HepG2 (cell line): ENCODE measurements around the gene DIS3L2. TPM values are rescaled to one million over a fixed set of nuclear protein-coding genes. Genes with fewer than 3 reads are reported as not detected.
A peak's percentile ranks its signal among the peaks of the same experiment; 100 is the strongest.

Experiments used
- ARID2 ChIP-seq: sonication (generic); formaldehyde crosslinking; IDR thresholded peaks from 2 replicates; pipeline ENCODE4 v1.8.1; 2022; ENCODE audit warnings: mild to moderate bottlenecking, missing genetic modification reagents, borderline replicate concordance
- ASH2L ChIP-seq: fragments of 300-600, 200-600 bp; sonication (generic); IDR thresholded peaks from 2 replicates; pipeline ENCODE4 v1.7.0; 2017; ENCODE audit warnings: low read depth, mild to moderate bottlenecking, moderate library complexity, mixed read lengths, low read length; ENCODE audit not compliant: insufficient read length
- CBX2 ChIP-seq, 2 experiments: fragments of 200-600 bp in 1 of 2; sonication (generic); formaldehyde crosslinking in 1 of 2; IDR thresholded peaks; 2 replicates each; pipeline versions ENCODE4 v1.7.0 to v1.8.1; 2018 to 2022; ENCODE audit warnings: low read depth in 2 of 2, low read length in 1 of 2, mild to moderate bottlenecking in 1 of 2, missing genetic modification reagents in 1 of 2
- CENPT ChIP-seq: sonication (generic); formaldehyde crosslinking; IDR thresholded peaks from 2 replicates; pipeline ENCODE4 v1.8.0; 2022; ENCODE audit warnings: low read depth, mild to moderate bottlenecking, moderate library complexity, missing genetic modification reagents
- ELF1 ChIP-seq: sonication (generic); formaldehyde crosslinking; IDR thresholded peaks from 2 replicates; pipeline ENCODE4 v1.4.0; 2020; ENCODE audit warnings: missing genetic modification reagents
- HDAC2 ChIP-seq: sonication (generic); formaldehyde crosslinking; IDR thresholded peaks from 2 replicates; pipeline ENCODE4 v1.4.0; 2020; ENCODE audit warnings: missing genetic modification reagents
- HNRNPK ChIP-seq: fragments of 200-400 bp; formaldehyde crosslinking; IDR thresholded peaks from 2 replicates; pipeline ENCODE4 v1.6.1; 2018; ENCODE audit warnings: low read length, low read depth, moderate library complexity, mild to moderate bottlenecking; ENCODE audit not compliant: poor library complexity, severe bottlenecking
- HOXD1 ChIP-seq: sonication (generic); formaldehyde crosslinking; IDR thresholded peaks from 2 replicates; pipeline ENCODE4 v1.5.0; 2020; ENCODE audit warnings: missing genetic modification reagents
- IRF9 ChIP-seq: sonication (generic); formaldehyde crosslinking; IDR thresholded peaks from 2 replicates; pipeline ENCODE4 v1.8.0; 2022; ENCODE audit warnings: missing genetic modification reagents, mild to moderate bottlenecking, borderline replicate concordance
- JUN ChIP-seq: sonication (generic); formaldehyde crosslinking; IDR thresholded peaks from 2 replicates; pipeline ENCODE4 v1.4.0; 2020; ENCODE audit warnings: mild to moderate bottlenecking, missing genetic modification reagents
- KLF13 ChIP-seq: sonication (generic); formaldehyde crosslinking; IDR thresholded peaks from 2 replicates; pipeline ENCODE4 v1.4.0; 2020; ENCODE audit warnings: mild to moderate bottlenecking, missing genetic modification reagents
- MTA1 ChIP-seq: sonication (generic); formaldehyde crosslinking; IDR thresholded peaks from 2 replicates; pipeline ENCODE4 v1.4.0; 2020; ENCODE audit warnings: missing genetic modification reagents, mild to moderate bottlenecking, borderline replicate concordance
- MXD4 ChIP-seq: IDR thresholded peaks from 2 replicates; pipeline ENCODE4 v1.6.1; 2016; ENCODE audit warnings: mild to moderate bottlenecking, missing biosample characterization, missing genetic modification reagents
- RFX3 ChIP-seq: IDR thresholded peaks from 2 replicates; pipeline ENCODE4 v1.6.1; 2016; ENCODE audit warnings: missing biosample characterization, missing genetic modification reagents
- SETDB1 ChIP-seq: sonication (generic); formaldehyde crosslinking; IDR thresholded peaks from 2 replicates; pipeline ENCODE4 v1.5.1; 2020; ENCODE audit warnings: missing genetic modification reagents, mild to moderate bottlenecking, borderline replicate concordance
- SIX1 ChIP-seq: sonication (generic); formaldehyde crosslinking; IDR thresholded peaks from 2 replicates; pipeline ENCODE4 v1.4.0; 2020; ENCODE audit warnings: missing genetic modification reagents, borderline replicate concordance
- TBP ChIP-seq: sonication (generic); formaldehyde crosslinking; IDR thresholded peaks from 2 replicates; pipeline ENCODE4 v1.5.0; 2020; ENCODE audit warnings: missing genetic modification reagents
- TMF1 ChIP-seq: sonication (generic); formaldehyde crosslinking; IDR thresholded peaks from 2 replicates; pipeline ENCODE4 v1.8.1; 2022; ENCODE audit warnings: low read depth, missing genetic modification reagents
- WIZ ChIP-seq: sonication (generic); formaldehyde crosslinking; IDR thresholded peaks from 2 replicates; pipeline ENCODE4 v1.5.1; 2020; ENCODE audit warnings: mild to moderate bottlenecking, missing genetic modification reagents
- YY1 ChIP-seq: IDR thresholded peaks from 2 replicates; pipeline ENCODE4 v1.6.1; 2011; ENCODE audit warnings: low read length, low read depth, moderate library complexity, mild to moderate bottlenecking; ENCODE audit not compliant: insufficient read depth, insufficient replicate concordance
- ZBTB7B ChIP-seq: sonication (generic); formaldehyde crosslinking; IDR thresholded peaks from 2 replicates; pipeline ENCODE4 v1.4.0; 2020; ENCODE audit warnings: missing genetic modification reagents
- ZFX ChIP-seq: sonication (generic); formaldehyde crosslinking; IDR thresholded peaks from 2 replicates; pipeline ENCODE4 v1.4.0; 2020; ENCODE audit warnings: mild to moderate bottlenecking, low read depth, missing genetic modification reagents, moderate library complexity
- ZNF564 ChIP-seq: sonication (generic); formaldehyde crosslinking; IDR thresholded peaks from 2 replicates; pipeline ENCODE4 v1.8.1; 2023; ENCODE audit warnings: mild to moderate bottlenecking, missing genetic modification reagents
- ZNF569 ChIP-seq: sonication (generic); formaldehyde crosslinking; IDR thresholded peaks from 2 replicates; pipeline ENCODE4 v1.5.0; 2020; ENCODE audit warnings: mild to moderate bottlenecking, missing genetic modification reagents, moderate library complexity, borderline replicate concordance
- ZNF614 ChIP-seq: IDR thresholded peaks from 2 replicates; pipeline ENCODE4 v1.6.1; 2018; ENCODE audit warnings: missing biosample characterization, missing genetic modification reagents, inconsistent platforms, borderline replicate concordance
- ZNF746 ChIP-seq: sonication (generic); formaldehyde crosslinking; IDR thresholded peaks from 2 replicates; pipeline ENCODE4 v1.8.0; 2022; ENCODE audit warnings: mild to moderate bottlenecking, missing genetic modification reagents
- ZNF780A ChIP-seq: sonication (generic); formaldehyde crosslinking; IDR thresholded peaks from 2 replicates; pipeline ENCODE4 v1.8.0; 2022; ENCODE audit warnings: mild to moderate bottlenecking, missing genetic modification reagents, moderate library complexity
- ZNF788 ChIP-seq: sonication (generic); formaldehyde crosslinking; IDR thresholded peaks from 2 replicates; pipeline ENCODE4 v1.5.0; 2020; ENCODE audit warnings: mild to moderate bottlenecking, missing genetic modification reagents, borderline replicate concordance
- polyA plus RNA-seq, 8 experiments: library from polyadenylated mRNA; depleted of rRNA in 3 of 8; stranded (reverse) in 7 of 8; unstranded in 1 of 8; fragments of >200 nt; fragmentation: Illumina TruSeq in 4 of 8; extraction: Trizol in 4 of 8; gene quantifications; 2 replicates each; pipeline versions ENCODE4 v1.2.1 to v1.2.3, GENCODE V29; 2011 to 2016; ENCODE audit warnings: low read depth in 4 of 8, missing spikeins in 1 of 8, mixed read lengths in 1 of 8; ENCODE audit not compliant: insufficient read depth in 1 of 8
- total RNA-seq, 5 experiments: library from RNA; depleted of rRNA; stranded (reverse); fragments of >200 nt; fragmentation: Illumina TruSeq; extraction: Trizol; gene quantifications; 2 replicates each; pipeline ENCODE4 v1.2.3, GENCODE V29; 2016; ENCODE audit warnings: low read depth in 1 of 5
- TF ChIP-seq, protein P1 (sequence below): sonication (generic); formaldehyde crosslinking; IDR thresholded peaks from 2 replicates; pipeline ENCODE4 v1.5.0; 2020; ENCODE audit warnings: missing genetic modification reagents

Gene DIS3L2
- total and polyA plus RNA-seq, 2 of the 13 experiments (the other 11 are each of a cell fraction or from before 2014, with no cell fraction given), result 7.0 to 23.9 TPM

DNA sequence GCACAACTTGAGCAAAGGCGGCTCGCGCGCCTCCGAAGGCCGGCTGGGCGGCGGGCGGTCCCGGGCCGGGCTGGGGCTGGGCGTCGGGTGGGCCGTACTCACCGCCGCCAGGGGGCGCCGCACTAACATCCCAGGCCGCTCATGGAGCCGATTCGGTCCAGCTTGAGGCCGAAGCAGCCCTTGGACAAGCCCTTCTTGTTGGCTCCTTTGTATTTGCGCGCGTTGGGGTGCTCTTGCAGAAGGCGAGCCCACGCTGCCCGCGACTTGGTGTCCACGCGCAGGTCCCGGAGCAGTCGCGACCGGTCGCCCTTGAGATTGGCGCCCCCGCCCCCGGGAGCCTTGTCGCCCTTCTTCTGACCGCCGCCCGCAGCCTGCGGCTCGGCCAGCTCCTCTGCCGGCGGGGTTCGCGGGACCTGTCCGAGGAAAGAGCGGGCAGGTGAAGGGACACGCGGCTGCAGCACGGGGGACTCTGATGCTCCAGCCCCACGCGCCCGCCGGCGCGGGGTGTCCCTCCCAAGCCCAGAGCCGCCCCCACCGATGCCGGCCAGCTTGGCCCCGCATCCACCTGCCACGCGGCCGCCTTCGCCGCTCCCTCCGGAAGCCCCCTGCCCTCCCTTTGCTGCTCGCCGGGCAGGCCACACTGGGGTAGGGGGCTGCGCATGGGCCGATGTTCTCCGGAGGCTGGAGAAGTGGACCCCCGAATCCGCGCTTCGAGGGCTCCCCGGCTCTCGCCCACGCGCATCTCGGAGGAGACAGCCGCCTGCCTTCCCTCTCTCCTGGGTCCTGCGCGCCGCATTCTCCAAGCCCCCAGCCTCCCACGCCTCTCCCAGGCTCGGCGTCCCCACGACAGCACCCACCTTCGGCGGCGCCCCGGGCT, 36.0 kb upstream of the DIS3L2 start (continued):
- TF ChIP-seq ZNF569 (CRISPR knock-in tag) (no peak), SIX1 (CRISPR knock-in tag) (no peak), ZFX (CRISPR knock-in tag) (peak; percentile 59), YY1 (peak; percentile 73), ZBTB7B (CRISPR knock-in tag) (no peak; the same call in 1 of the 2 replicates), ZNF614 (CRISPR knock-in tag) (no peak), WIZ (CRISPR knock-in tag) (no peak), HOXD1 (no peak), TBP (CRISPR knock-in tag) (no peak), ARID2 (CRISPR knock-in tag) (no peak), TMF1 (CRISPR knock-in tag) (no peak; the same call in 1 of the 2 replicates), CENPT (CRISPR knock-in tag) (0 out of 2 replicates have a peak, but pooled peaks have one; percentile 41), JUN (no peak), CBX2 (IDR thresholded peaks at IDR 0.05; ENCODE audit: low read depth, low read length) (no peak), CBX2 (CRISPR knock-in tag; IDR thresholded peaks at IDR 0.05; ENCODE audit: low read depth) (peak; percentile 69; the same call in 1 of the 2 replicates), RFX3 (CRISPR knock-in tag) (no peak), ZNF780A (CRISPR knock-in tag) (no peak), ASH2L (peak; percentile 10), HNRNPK (no peak), IRF9 (CRISPR knock-in tag) (no peak), ZNF564 (CRISPR knock-in tag) (0 out of 2 replicates have a peak, but pooled peaks have one; percentile 58), KLF13 (peak; percentile 66; the same call in 1 of the 2 replicates), ZNF788 (peak; percentile 11; the same call in 1 of the 2 replicates), MXD4 (CRISPR knock-in tag) (peak; percentile 22; the same call in 1 of the 2 replicates), HDAC2 (CRISPR knock-in tag) (0 out of 2 replicates have a peak, but pooled peaks have one; percentile 12), ZNF746 (CRISPR knock-in tag) (peak; percentile 57; the same call in 1 of the 2 replicates), ELF1 (CRISPR knock-in tag) (no peak), MTA1 (CRISPR knock-in tag) (peak; percentile 44; the same call in 1 of the 2 replicates), SETDB1 (no peak)
- TF ChIP-seq, protein P1, sequence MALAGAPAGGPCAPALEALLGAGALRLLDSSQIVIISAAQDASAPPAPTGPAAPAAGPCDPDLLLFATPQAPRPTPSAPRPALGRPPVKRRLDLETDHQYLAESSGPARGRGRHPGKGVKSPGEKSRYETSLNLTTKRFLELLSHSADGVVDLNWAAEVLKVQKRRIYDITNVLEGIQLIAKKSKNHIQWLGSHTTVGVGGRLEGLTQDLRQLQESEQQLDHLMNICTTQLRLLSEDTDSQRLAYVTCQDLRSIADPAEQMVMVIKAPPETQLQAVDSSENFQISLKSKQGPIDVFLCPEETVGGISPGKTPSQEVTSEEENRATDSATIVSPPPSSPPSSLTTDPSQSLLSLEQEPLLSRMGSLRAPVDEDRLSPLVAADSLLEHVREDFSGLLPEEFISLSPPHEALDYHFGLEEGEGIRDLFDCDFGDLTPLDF (CRISPR knock-in tag), result no peak
